Neuronal stem cell (in vitro differentiated cells): ENCODE measurements around the gene GHITM.

ENCODE experiments used
- DNase-seq: peaks from one replicate; pipeline ENCODE4 v3.0.0-alpha.2; 2013; ENCODE audit warnings: low spot score
- H2AFZ ChIP-seq: one replicate; pipeline ENCODE4 v1.6.1; 2013; ENCODE audit warnings: mild to moderate bottlenecking, low read length, inconsistent platforms
- H2AK5ac ChIP-seq: 2 replicates; pipeline ENCODE4 v1.6.1; 2013; ENCODE audit warnings: low read depth, mild to moderate bottlenecking, inconsistent platforms, low read length, moderate library complexity, mixed read lengths
- H2BK120ac ChIP-seq: 2 replicates; pipeline ENCODE4 v1.6.1; 2013; ENCODE audit warnings: low read depth, mild to moderate bottlenecking, inconsistent platforms, low read length, moderate library complexity, mixed read lengths
- H2BK12ac ChIP-seq: one replicate; pipeline ENCODE4 v1.6.1; 2013; ENCODE audit warnings: low read length, inconsistent platforms
- H2BK15ac ChIP-seq: 2 replicates; pipeline ENCODE4 v1.6.1; 2013; ENCODE audit warnings: mild to moderate bottlenecking, low read length, inconsistent platforms, mixed read lengths
- H2BK5ac ChIP-seq: one replicate; pipeline ENCODE4 v1.6.1; 2013; ENCODE audit warnings: inconsistent platforms, mild to moderate bottlenecking, low read length, moderate library complexity
- H3K14ac ChIP-seq: one replicate; pipeline ENCODE4 v1.6.1; 2013; ENCODE audit warnings: low read length, inconsistent platforms
- H3K18ac ChIP-seq: 2 replicates; pipeline ENCODE4 v1.6.1; 2013; ENCODE audit warnings: low read length, inconsistent platforms
- H3K23ac ChIP-seq: 2 replicates; pipeline ENCODE4 v1.6.1; 2013; ENCODE audit warnings: low read depth, mild to moderate bottlenecking, mixed read lengths, low read length, inconsistent platforms; ENCODE audit not compliant: poor library complexity
- H3K27ac ChIP-seq: replicated peaks from 3 replicates; pipeline ENCODE4 v1.5.1; 2013; ENCODE audit warnings: low read length, inconsistent platforms
- H3K27me3 ChIP-seq, 3 experiments: 2 replicates each; pipeline ENCODE4 v1.6.1; 2013; ENCODE audit warnings: low read length in 3 of 3, mild to moderate bottlenecking in 2 of 3, inconsistent platforms in 1 of 3, low read depth in 1 of 3, mixed read lengths in 1 of 3, moderate library complexity in 1 of 3; ENCODE audit not compliant: control insufficient read depth in 3 of 3, insufficient read depth in 3 of 3
- H3K36me3 ChIP-seq, 2 donors: replicated peaks in 1 of 2; 2 replicates each; pipeline ENCODE4 v1.6.1; 2013; ENCODE audit warnings: low read length in 2 of 2; ENCODE audit not compliant: control insufficient read depth in 2 of 2, insufficient read depth in 2 of 2
- H3K4ac ChIP-seq: 2 replicates; pipeline ENCODE4 v1.6.1; 2013; ENCODE audit warnings: inconsistent platforms, mild to moderate bottlenecking, low read length, moderate library complexity
- H3K4me1 ChIP-seq, 2 donors: 1 replicate in 1 of 2; 2 replicates in 1 of 2; pipeline ENCODE4 v1.6.1; 2013; ENCODE audit warnings: low read length in 2 of 2, low read depth in 1 of 2; ENCODE audit not compliant: control insufficient read depth in 2 of 2, insufficient read depth in 1 of 2
- H3K4me2 ChIP-seq: one replicate; pipeline ENCODE4 v1.6.1; 2013; ENCODE audit warnings: mild to moderate bottlenecking, low read length, inconsistent platforms; ENCODE audit not compliant: insufficient read depth, poor library complexity, severe bottlenecking
- H3K4me3 ChIP-seq, 2 donors: 2 replicates each; pipeline ENCODE4 v1.5.1; 2013; ENCODE audit warnings: low read length in 2 of 2, mild to moderate bottlenecking in 2 of 2, inconsistent platforms in 1 of 2, moderate library complexity in 1 of 2
- H3K79me1 ChIP-seq: one replicate; pipeline ENCODE4 v1.6.1; 2013; ENCODE audit warnings: low read depth, mild to moderate bottlenecking, inconsistent platforms, low read length, moderate library complexity
- H3K9ac ChIP-seq: one replicate; pipeline ENCODE4 v1.6.1; 2013; ENCODE audit warnings: mild to moderate bottlenecking, low read depth, low read length, inconsistent platforms; ENCODE audit not compliant: poor library complexity
- H3K9me3 ChIP-seq, 2 donors: replicated peaks in 1 of 2; 2 replicates each; pipeline versions ENCODE3 to v1.6.1; 2013; ENCODE audit warnings: low read length in 2 of 2, mild to moderate bottlenecking in 2 of 2, inconsistent platforms in 1 of 2, low read depth in 1 of 2, mixed read lengths in 1 of 2, moderate library complexity in 1 of 2; ENCODE audit not compliant: control insufficient read depth in 2 of 2, insufficient read depth in 1 of 2
- H4K8ac ChIP-seq: one replicate; pipeline ENCODE4 v1.6.1; 2013; ENCODE audit warnings: low read depth, mild to moderate bottlenecking, inconsistent platforms, low read length, moderate library complexity
- H4K91ac ChIP-seq: one replicate; pipeline ENCODE4 v1.6.1; 2013; ENCODE audit warnings: low read length, low read depth, mild to moderate bottlenecking, inconsistent platforms; ENCODE audit not compliant: poor library complexity
- WGBS, 2 donors: extraction: QIAGEN DNeasy Blood & Tissue Kit; methylation state at CpG; one replicate each; pipeline ENCODE4 v1.1.7; 2013; ENCODE audit warnings: missing lambda C conversion rate in 2 of 2, mixed read lengths in 1 of 2; ENCODE audit not compliant: insufficient read length in 2 of 2, insufficient replicate concordance in 1 of 2; ENCODE audit errors: extremely low coverage in 2 of 2; 5-methylcytosine and 5-hydroxymethylcytosine counted together

The GHITM gene

DNA sequence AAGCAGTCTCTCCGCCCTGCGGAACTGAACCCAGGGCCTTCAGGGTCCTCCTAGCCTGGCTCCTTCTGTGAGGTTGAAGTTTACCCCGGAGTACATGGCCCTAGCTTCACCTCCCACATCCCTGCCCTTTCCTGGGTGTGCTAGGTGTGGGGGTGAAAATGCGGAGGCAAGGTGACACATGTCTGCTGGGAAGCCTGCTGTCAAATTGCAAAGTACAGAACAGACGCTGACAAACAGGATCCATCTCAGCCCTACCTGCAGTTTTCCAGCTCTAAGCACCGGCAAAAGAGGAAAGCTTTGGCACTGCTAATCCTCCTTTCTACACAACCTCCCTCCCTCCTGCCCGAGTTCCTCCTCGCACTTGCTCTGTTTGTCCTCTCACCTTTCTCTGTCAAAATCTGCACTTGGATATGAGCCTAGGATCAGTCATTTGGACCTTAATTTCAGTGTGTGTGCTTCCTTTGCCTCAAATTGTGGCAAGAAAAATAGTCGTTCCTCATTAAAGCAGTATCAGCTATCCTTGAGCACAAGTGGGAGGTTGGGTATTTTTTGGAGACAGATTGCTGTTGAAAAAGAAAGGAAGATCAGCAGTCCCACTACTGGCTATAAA, 19.9 kb downstream of the GHITM start:
- H3K4me3 ChIP-seq, result peak overlapping the region in 1 of 2 donors; percentile 36
- no peak overlapping the region for H2BK5ac ChIP-seq
- H2BK15ac ChIP-seq, result no peak overlapping the region
- no peak overlapping the region for H2AK5ac ChIP-seq
- H2AFZ ChIP-seq, result peak overlapping the region; percentile 18
- H3K23ac ChIP-seq, result peak overlapping the region; percentile 13
- H3K27ac ChIP-seq, result no peak overlapping the region
- H2BK120ac ChIP-seq, result no peak overlapping the region
- no peak for DNase-seq
- H3K4ac ChIP-seq, result no peak overlapping the region
- H3K27me3 ChIP-seq, result no peaks in the 10 kb centered on the region
- H3K4me2 ChIP-seq, result no peak overlapping the region
- H2BK12ac ChIP-seq, result no peak overlapping the region
- no peak overlapping the region for H3K9ac ChIP-seq
- WGBS, 2 donors, result no CpG with 5 or more reads among the region's 9 CpGs
- no peak overlapping the region for H4K91ac ChIP-seq
- H3K14ac ChIP-seq, result no peak overlapping the region
- H3K36me3 ChIP-seq, result peaks cover 4 to 10% of the 10 kb centered on the region in 2 donors
- H3K4me1 ChIP-seq, result peaks cover 0 to 2% of the 10 kb centered on the region in 2 donors
- H3K9me3 ChIP-seq, result no peaks in the 10 kb centered on the region
- H4K8ac ChIP-seq, result no peak overlapping the region
- peaks cover 2% of the 10 kb centered on the region for H3K79me1 ChIP-seq
- peak overlapping the region; percentile 25 for H3K18ac ChIP-seq

DNA sequence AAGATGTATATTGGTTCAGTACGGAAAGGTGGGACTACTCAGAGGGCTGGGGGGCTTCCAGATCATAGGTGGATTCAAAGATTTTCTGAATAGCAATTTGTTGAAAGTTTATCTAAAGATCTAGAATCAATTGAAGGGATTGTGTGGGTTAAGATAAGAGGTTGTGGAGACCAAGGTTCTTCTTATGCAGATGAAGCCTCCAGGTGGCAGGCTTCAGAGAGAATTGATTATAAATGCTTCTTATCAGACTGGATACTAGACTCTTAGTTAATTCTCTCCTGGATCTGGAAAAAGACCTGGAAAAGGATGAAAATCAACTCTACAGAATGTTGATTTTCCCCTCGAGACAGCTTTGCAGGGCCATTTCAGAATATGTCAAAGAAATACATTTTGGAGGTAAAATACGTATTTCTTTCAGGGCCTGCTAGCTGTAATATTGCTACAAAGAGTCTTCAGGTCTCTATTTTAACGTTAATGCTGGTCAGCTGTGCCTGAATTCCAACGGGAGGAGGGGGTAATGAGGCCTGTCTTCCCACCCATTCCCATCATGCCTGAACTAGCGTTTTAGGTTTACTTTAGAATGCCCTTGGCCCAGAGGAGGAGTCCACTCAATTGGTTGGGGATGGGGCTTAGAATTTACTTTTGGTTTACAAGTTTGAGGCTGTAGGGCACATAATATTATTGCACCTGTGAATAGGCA, 21.5 kb downstream of the GHITM start:
- Histone ChIP-seq H4K91ac (no peak overlapping the region), H3K9me3 (no peaks in the 10 kb centered on the region), H3K18ac (no peak overlapping the region), H2BK15ac (no peak overlapping the region), H2BK5ac (no peak overlapping the region), H3K27me3 (no peaks in the 10 kb centered on the region), H3K4me3 (no peak overlapping the region), H2AK5ac (no peak overlapping the region), H2AFZ (no peak overlapping the region), H3K14ac (no peak overlapping the region), H3K4me1 (peaks cover 0 to 2% of the 10 kb centered on the region in 2 donors), H3K36me3 (no peaks in the 10 kb centered on the region), H2BK120ac (no peak overlapping the region), H3K4ac (no peak overlapping the region), H4K8ac (no peak overlapping the region), H2BK12ac (no peak overlapping the region), H3K9ac (no peak overlapping the region), H3K27ac (no peak overlapping the region), H3K23ac (no peak overlapping the region), H3K4me2 (no peak overlapping the region), H3K79me1 (no peaks in the 10 kb centered on the region)
- WGBS, 2 donors, result no CpG with 5 or more reads among the region's 6 CpGs
- no peak for DNase-seq

DNA sequence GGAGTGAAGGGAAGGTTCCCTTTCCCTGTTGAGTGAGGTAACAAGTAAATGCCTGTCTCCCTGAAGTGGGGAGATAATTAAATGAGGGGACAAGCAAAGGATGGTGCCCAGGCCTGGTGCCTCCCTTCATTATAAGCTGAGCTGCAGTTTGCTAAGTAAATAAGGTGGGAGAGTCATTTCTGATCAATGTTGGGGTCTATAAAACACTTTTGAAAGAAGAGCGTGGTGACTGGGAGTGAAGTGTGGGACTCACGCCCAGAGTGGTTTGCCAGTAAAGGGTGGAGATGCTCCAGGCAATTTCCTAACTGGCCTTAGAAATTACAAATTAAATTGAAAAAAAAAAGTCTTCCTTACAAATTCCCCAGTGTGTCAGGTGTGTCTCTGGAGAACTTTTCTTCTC, 24.7 kb downstream of the GHITM start:
- Histone ChIP-seq H3K9me3 (no peaks in the 10 kb centered on the region), H3K9ac (no peak overlapping the region), H3K18ac (no peak overlapping the region), H2AFZ (no peak overlapping the region), H3K4me2 (no peak overlapping the region), H3K27ac (no peak overlapping the region), H2BK12ac (no peak overlapping the region), H3K79me1 (no peaks in the 10 kb centered on the region), H2BK15ac (no peak overlapping the region), H3K4me1 (peaks cover 0 to 2% of the 10 kb centered on the region in 2 donors), H3K23ac (no peak overlapping the region), H3K36me3 (no peaks in the 10 kb centered on the region), H3K14ac (no peak overlapping the region), H2BK120ac (no peak overlapping the region), H4K91ac (no peak overlapping the region), H2AK5ac (no peak overlapping the region), H3K4me3 (no peak overlapping the region), H4K8ac (no peak overlapping the region), H2BK5ac (no peak overlapping the region), H3K27me3 (no peaks in the 10 kb centered on the region), H3K4ac (no peak overlapping the region)
- WGBS, 2 donors, result no CpG with 5 or more reads among the region's 2 CpGs
- DNase-seq, result no peak

DNA sequence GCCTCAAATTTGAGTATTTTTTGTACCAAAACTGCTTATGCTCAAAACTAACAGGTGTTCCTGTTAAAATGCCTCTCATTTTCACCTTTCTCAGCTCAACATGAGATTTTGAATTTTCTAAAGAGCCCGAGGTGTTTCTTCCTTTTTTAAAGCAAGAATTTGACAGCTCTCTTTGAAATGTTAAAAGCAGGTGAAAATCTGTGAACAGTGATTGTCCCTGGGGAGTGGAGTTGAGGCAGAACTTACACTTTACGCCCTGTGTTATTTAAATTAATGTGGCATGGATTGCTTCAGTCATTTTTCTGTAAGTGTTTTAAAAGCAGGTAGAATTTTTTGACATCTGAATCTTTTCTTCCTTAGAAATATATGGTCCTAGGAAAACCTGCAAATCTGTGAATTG, 25.1 kb downstream of the GHITM start:
- Histone ChIP-seq H3K18ac (no peak overlapping the region), H3K23ac (no peak overlapping the region), H3K4me2 (no peak overlapping the region), H3K27ac (no peak overlapping the region), H3K9ac (no peak overlapping the region), H2BK120ac (no peak overlapping the region), H3K4ac (no peak overlapping the region), H2BK15ac (no peak overlapping the region), H3K36me3 (no peaks in the 10 kb centered on the region), H4K8ac (no peak overlapping the region), H2BK12ac (no peak overlapping the region), H3K4me1 (no peaks in the 10 kb centered on the region), H3K27me3 (no peaks in the 10 kb centered on the region), H3K14ac (no peak overlapping the region), H3K79me1 (no peaks in the 10 kb centered on the region), H2AFZ (no peak overlapping the region), H3K9me3 (no peaks in the 10 kb centered on the region), H2BK5ac (no peak overlapping the region), H3K4me3 (no peak overlapping the region), H2AK5ac (no peak overlapping the region), H4K91ac (no peak overlapping the region)
- DNase-seq, result no peak
- WGBS, 2 donors, result no CpG with 5 or more reads among the region's 2 CpGs
